ENCODE measurements around the gene NBPF15. TPM values are rescaled to one million over a fixed set of nuclear protein-coding genes. Genes with fewer than 3 reads are reported as not detected.
"Not testable (repeated sequence)": the region's sequence is repeated elsewhere in the genome, so short reads cannot be mapped to it uniquely, and the experiment has no call there.

NBPF15 gene
- total RNA-seq: 10 to 100 TPM; 12.0 to 29.2 (median 29.0) TPM
- total RNA-seq (2013): 45.2 TPM

GRCh38 chr1:144461136-144461759, at the start of gene NBPF15:
TSS of gene NBPF15 (minus strand) at chr1:144461669. CDS start at chr1:144440003, 21,666 bp downstream.
- DNase-seq: peak; percentile 26 to 71
- H3K27ac Mint-ChIP-seq: peak within 1 kb of the TSS in 1 of 2 donors; percentile 73
- H3K27ac ChIP-seq (ENCODE audit: low read length); H3K4me1 Mint-ChIP-seq; H3K9me3 ChIP-seq (ENCODE audit: control insufficient read depth, insufficient read depth, low read length); H3K27me3 ChIP-seq (ENCODE audit: control insufficient read depth, insufficient read depth, low read length); H3K36me3 Mint-ChIP-seq; H3K9me3 Mint-ChIP-seq; H3K4me1 ChIP-seq (ENCODE audit: control insufficient read depth, insufficient read depth, low read length); H3K27me3 Mint-ChIP-seq (ENCODE audit: low read depth in 2 of 2); H3K36me3 ChIP-seq (ENCODE audit: control insufficient read depth, insufficient read depth, low read length); intact Hi-C loops (cut with micrococcal nuclease): not testable (repeated sequence)
- peak; percentile 85 to 91 (median 87) for ATAC-seq
- H3K4me3 Mint-ChIP-seq: peak within 1 kb of the TSS; percentile 87
- WGBS (ENCODE audit: insufficient coverage): 0% methylated on average over 30 of the region's 71 CpGs
- H3K4me3 ChIP-seq (ENCODE audit: low read length): peak within 1 kb of the TSS; percentile 44

- H3K4me1 ChIP-seq (ENCODE audit: control insufficient read depth, insufficient read depth, low read length); DNase-seq; ATAC-seq; H3K9me3 Mint-ChIP-seq; H3K9me3 ChIP-seq (ENCODE audit: control insufficient read depth, insufficient read depth, low read length); H3K27ac ChIP-seq (ENCODE audit: low read length); intact Hi-C loops (cut with micrococcal nuclease); H3K27me3 ChIP-seq (ENCODE audit: control insufficient read depth, insufficient read depth, low read length); H3K4me1 Mint-ChIP-seq; H3K4me3 ChIP-seq (ENCODE audit: low read length); H3K4me3 Mint-ChIP-seq; H3K36me3 ChIP-seq (ENCODE audit: control insufficient read depth, insufficient read depth, low read length); H3K36me3 Mint-ChIP-seq; H3K27ac Mint-ChIP-seq: not testable (repeated sequence)
- no CpG with 5 or more reads among the region's 1 CpG for WGBS (ENCODE audit: insufficient coverage)
- H3K27me3 Mint-ChIP-seq (ENCODE audit: low read depth in 2 of 2): peaks cover 8 to 16% of the 10 kb centered on the region in 2 donors
Observed at GRCh38 chr1:144496429-144496828, 35.0 kb upstream of the NBPF15 start.

- H3K9me3 Mint-ChIP-seq; H3K4me3 ChIP-seq (ENCODE audit: low read length); ATAC-seq; DNase-seq; intact Hi-C loops (cut with micrococcal nuclease); H3K27me3 ChIP-seq (ENCODE audit: control insufficient read depth, insufficient read depth, low read length); H3K27ac Mint-ChIP-seq; H3K36me3 ChIP-seq (ENCODE audit: control insufficient read depth, insufficient read depth, low read length); H3K4me1 ChIP-seq (ENCODE audit: control insufficient read depth, insufficient read depth, low read length); H3K4me1 Mint-ChIP-seq; H3K9me3 ChIP-seq (ENCODE audit: control insufficient read depth, insufficient read depth, low read length); H3K36me3 Mint-ChIP-seq; H3K4me3 Mint-ChIP-seq; H3K27ac ChIP-seq (ENCODE audit: low read length): not testable (repeated sequence)
- peaks cover 8 to 15% of the 10 kb centered on the region in 2 donors for H3K27me3 Mint-ChIP-seq (ENCODE audit: low read depth in 2 of 2)
- 65% methylated on average over 3 of the region's 4 CpGs for WGBS (ENCODE audit: insufficient coverage)
Observed at GRCh38 chr1:144494130-144494529, 32.7 kb upstream of the NBPF15 start.

DNA sequence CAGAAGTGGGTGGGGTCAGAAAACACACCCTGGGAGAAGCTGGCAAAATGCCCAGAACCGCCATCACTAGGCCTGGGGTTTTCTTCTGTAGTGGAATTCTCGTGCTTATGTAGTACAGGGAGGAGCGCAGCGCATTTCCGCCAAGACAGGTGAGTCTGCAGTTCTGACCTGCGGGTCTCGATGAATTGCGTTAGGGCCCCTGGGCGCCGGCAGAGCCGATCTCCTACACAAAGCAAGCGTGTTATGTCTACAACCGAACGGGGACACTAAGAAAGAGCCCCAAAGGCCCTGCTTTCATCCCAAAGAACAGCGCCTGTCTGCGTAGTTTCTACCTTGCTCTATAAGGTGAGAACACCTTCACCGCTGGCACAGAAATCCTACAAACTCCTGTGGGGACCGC, 28.9 kb upstream of the NBPF15 start:
- H3K36me3 Mint-ChIP-seq; H3K4me1 ChIP-seq (ENCODE audit: control insufficient read depth, insufficient read depth, low read length); H3K9me3 Mint-ChIP-seq; H3K4me1 Mint-ChIP-seq; H3K27ac ChIP-seq (ENCODE audit: low read length); H3K9me3 ChIP-seq (ENCODE audit: control insufficient read depth, insufficient read depth, low read length); H3K36me3 ChIP-seq (ENCODE audit: control insufficient read depth, insufficient read depth, low read length); H3K27me3 Mint-ChIP-seq (ENCODE audit: low read depth in 2 of 2); H3K27ac Mint-ChIP-seq; H3K4me3 Mint-ChIP-seq; H3K4me3 ChIP-seq (ENCODE audit: low read length); intact Hi-C loops (cut with micrococcal nuclease); H3K27me3 ChIP-seq (ENCODE audit: control insufficient read depth, insufficient read depth, low read length); ATAC-seq: not testable (repeated sequence)
- 40% methylated on average over 2 of the region's 18 CpGs for WGBS (ENCODE audit: insufficient coverage)
- peak in 1 of 2 donors; percentile 39 for DNase-seq

DNA sequence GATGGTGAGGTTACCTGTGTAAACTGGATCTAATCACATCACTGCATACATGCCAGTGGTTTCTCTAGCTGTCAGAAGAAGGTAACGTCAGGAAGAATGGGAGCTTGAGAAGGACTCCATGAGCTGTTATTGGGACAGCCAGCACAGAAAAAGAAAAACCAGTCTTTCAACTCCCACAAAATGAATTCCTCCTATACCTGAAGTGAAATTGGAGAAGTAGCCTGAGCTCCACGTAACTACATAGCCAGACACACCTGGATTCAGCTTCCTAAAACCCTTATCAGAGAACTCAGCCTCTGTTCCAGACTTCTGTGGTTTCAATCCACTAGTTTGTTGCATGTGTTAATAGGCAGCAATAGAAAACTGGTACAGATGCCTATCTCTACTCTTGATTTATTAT, 25.5 kb upstream of the NBPF15 start:
- H3K9me3 ChIP-seq (ENCODE audit: control insufficient read depth, insufficient read depth, low read length); H3K27ac ChIP-seq (ENCODE audit: low read length); H3K27me3 ChIP-seq (ENCODE audit: control insufficient read depth, insufficient read depth, low read length); H3K4me1 ChIP-seq (ENCODE audit: control insufficient read depth, insufficient read depth, low read length); H3K36me3 ChIP-seq (ENCODE audit: control insufficient read depth, insufficient read depth, low read length); H3K4me3 Mint-ChIP-seq; H3K36me3 Mint-ChIP-seq; H3K27ac Mint-ChIP-seq; H3K4me1 Mint-ChIP-seq; DNase-seq; ATAC-seq; H3K4me3 ChIP-seq (ENCODE audit: low read length); intact Hi-C loops (cut with micrococcal nuclease); H3K9me3 Mint-ChIP-seq; H3K27me3 Mint-ChIP-seq (ENCODE audit: low read depth in 2 of 2): not testable (repeated sequence)
- 0% methylated on average over 1 of the region's 2 CpGs for WGBS (ENCODE audit: insufficient coverage)

DNA sequence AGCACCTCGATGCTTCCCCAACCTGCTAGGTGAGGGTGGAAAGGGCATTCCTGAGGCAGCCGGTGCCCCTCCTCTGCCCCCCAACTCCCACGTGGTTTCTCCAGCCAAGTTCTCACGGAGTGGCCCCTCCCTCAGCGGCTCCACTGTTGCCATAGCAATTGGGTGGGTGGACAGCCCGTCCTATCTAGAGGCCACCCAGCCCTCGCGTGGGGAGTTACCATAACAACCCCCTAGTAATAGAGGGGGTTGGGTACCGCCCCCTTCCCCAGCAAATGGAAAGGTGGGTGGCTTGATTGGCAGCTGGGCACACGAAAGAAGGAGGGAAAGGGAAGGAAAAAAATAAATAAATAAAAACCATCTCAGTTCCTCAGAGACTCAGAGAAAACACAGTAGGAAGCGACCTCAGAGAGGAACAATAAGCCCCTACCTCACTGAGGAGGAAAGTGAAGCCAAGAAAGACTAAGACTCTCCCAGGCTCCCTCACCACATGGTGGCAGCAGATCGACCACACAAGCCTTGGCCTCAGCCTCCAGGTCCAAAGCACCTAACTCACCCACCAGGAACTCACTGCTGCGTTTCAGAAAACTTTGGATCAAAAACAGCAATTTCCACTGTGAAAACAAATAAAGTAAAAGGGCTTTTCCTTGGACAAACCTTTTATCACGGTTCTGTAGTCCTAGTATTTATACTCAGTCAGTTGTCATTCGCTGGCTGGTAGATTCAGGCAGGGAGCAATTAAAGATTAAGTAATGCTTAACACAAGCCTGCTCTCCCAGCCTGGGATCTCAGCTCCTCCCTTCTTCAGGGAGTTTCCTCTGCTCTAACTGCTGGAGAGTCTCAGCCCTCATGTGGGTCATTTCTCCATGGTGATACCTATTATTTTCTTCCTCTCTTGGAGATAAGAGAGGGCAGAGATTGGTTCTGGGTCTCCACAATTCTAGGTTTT, 23.9 kb upstream of the NBPF15 start:
- DNase-seq; H3K4me1 ChIP-seq (ENCODE audit: control insufficient read depth, insufficient read depth, low read length); H3K27me3 ChIP-seq (ENCODE audit: control insufficient read depth, insufficient read depth, low read length); H3K36me3 Mint-ChIP-seq; intact Hi-C loops (cut with micrococcal nuclease); H3K9me3 Mint-ChIP-seq; H3K36me3 ChIP-seq (ENCODE audit: control insufficient read depth, insufficient read depth, low read length); H3K4me3 Mint-ChIP-seq; H3K9me3 ChIP-seq (ENCODE audit: control insufficient read depth, insufficient read depth, low read length); H3K27ac ChIP-seq (ENCODE audit: low read length); ATAC-seq; H3K4me1 Mint-ChIP-seq; H3K27ac Mint-ChIP-seq; H3K4me3 ChIP-seq (ENCODE audit: low read length); H3K27me3 Mint-ChIP-seq (ENCODE audit: low read depth in 2 of 2): not testable (repeated sequence)
- no CpG with 5 or more reads among the region's 15 CpGs for WGBS (ENCODE audit: insufficient coverage)

- H3K4me1 Mint-ChIP-seq; intact Hi-C loops (cut with micrococcal nuclease); H3K9me3 Mint-ChIP-seq; H3K4me3 Mint-ChIP-seq; DNase-seq; ATAC-seq; H3K4me1 ChIP-seq (ENCODE audit: control insufficient read depth, insufficient read depth, low read length); H3K27me3 ChIP-seq (ENCODE audit: control insufficient read depth, insufficient read depth, low read length); H3K4me3 ChIP-seq (ENCODE audit: low read length); H3K27ac Mint-ChIP-seq; H3K36me3 Mint-ChIP-seq; H3K27ac ChIP-seq (ENCODE audit: low read length); H3K36me3 ChIP-seq (ENCODE audit: control insufficient read depth, insufficient read depth, low read length); H3K27me3 Mint-ChIP-seq (ENCODE audit: low read depth in 2 of 2); H3K9me3 ChIP-seq (ENCODE audit: control insufficient read depth, insufficient read depth, low read length): not testable (repeated sequence)
- WGBS (ENCODE audit: insufficient coverage): no CpG with 5 or more reads among the region's 2 CpGs
Observed at GRCh38 chr1:144473897-144474296, 12.4 kb upstream of the NBPF15 start.

Measured in natural killer cell (primary cell).